Ascending aorta (tissue), 2 donors: ENCODE data around the gene SNX12. TPM values are rescaled to one million over a fixed set of nuclear protein-coding genes. Genes with fewer than 3 reads are reported as not detected.
A peak's percentile ranks its signal among the peaks of the same experiment; 100 is the strongest.

Source experiments
- DNase-seq, 2 donors: peaks; one replicate each; pipeline ENCODE4 v3.0.0-alpha.2; 2019; ENCODE audit warnings: low spot score in 2 of 2
- H3K27ac ChIP-seq, 2 donors: fragments of 200-600 bp; sonication (generic); one replicate each; pipeline ENCODE4 v1.5.1; 2016 to 2017; ENCODE audit warnings: mild to moderate bottlenecking in 1 of 2
- H3K27me3 ChIP-seq: fragments of 200-600 bp; sonication (generic); one replicate; pipeline ENCODE4 v1.5.1; 2017
- H3K36me3 ChIP-seq, 2 donors: fragments of 200-600 bp; sonication (generic); one replicate each; pipeline ENCODE4 v1.5.1; 2016
- H3K4me1 ChIP-seq, 2 donors: fragments of 200-600 bp; sonication (generic); one replicate each; pipeline ENCODE4 v1.5.1; 2016 to 2017; ENCODE audit warnings: mild to moderate bottlenecking in 1 of 2
- H3K4me3 ChIP-seq, 2 donors: fragments of 200-600 bp; sonication (generic); one replicate each; pipeline ENCODE4 v1.5.1; 2016 to 2017; ENCODE audit warnings: mild to moderate bottlenecking in 1 of 2
- H3K9me3 ChIP-seq, 2 donors: fragments of 200-600 bp; sonication (generic); one replicate each; pipeline ENCODE4 v1.5.1; 2016
- intact Hi-C: fragments of 100-400 bp; cut with DNase I; formaldehyde crosslinking; loops from one replicate; pipeline ENCODE4 v1.15.1; 2023
- total RNA-seq: library from RNA; depleted of rRNA; stranded (reverse); fragments of >200 nt; gene quantifications from one replicate; pipeline ENCODE4 v1.1.0, GENCODE V29; 2016
- TF ChIP-seq, protein P1 (sequence below), 3 experiments: fragments of 200-600 bp in 2 of 3; fragments of 450-650 bp in 1 of 3; sonication (generic) in 2 of 3; IDR thresholded peaks; one replicate each; pipeline ENCODE4 v1.5.1; 2016 to 2019; ENCODE audit warnings: antibody characterized with exemption in 3 of 3, mild to moderate bottlenecking in 1 of 3, moderate library complexity in 1 of 3

SNX12 gene
- total RNA-seq, 1 donor from 2014 or later = 31.2 TPM

DNA sequence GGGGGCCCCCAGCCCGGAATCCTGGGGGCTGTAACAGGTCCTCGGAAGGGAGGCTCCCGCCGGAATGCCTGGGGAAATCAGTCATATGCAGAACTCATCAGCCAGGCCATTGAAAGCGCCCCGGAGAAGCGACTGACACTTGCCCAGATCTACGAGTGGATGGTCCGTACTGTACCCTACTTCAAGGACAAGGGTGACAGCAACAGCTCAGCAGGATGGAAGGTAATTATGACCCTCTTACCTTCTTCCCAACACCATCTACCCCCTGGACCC is 28.6 kb upstream of the SNX12 start:
- Histone ChIP-seq H3K4me3 (peak overlapping the region; percentile 55 to 64), H3K36me3 (no peaks in the 10 kb centered on the region), H3K27me3 (no peaks in the 10 kb centered on the region), H3K27ac (no peak overlapping the region), H3K4me1 (peaks cover 0 to 4% of the 10 kb centered on the region in 2 donors), H3K9me3 (no peaks in the 10 kb centered on the region)
- intact Hi-C loops = loop anchor here (1.0 kb wide), 2 partner anchors 22 to 86 kb away; partner anchors contain the start of gene MED12
- DNase-seq = no peak
- TF ChIP-seq, protein P1, sequence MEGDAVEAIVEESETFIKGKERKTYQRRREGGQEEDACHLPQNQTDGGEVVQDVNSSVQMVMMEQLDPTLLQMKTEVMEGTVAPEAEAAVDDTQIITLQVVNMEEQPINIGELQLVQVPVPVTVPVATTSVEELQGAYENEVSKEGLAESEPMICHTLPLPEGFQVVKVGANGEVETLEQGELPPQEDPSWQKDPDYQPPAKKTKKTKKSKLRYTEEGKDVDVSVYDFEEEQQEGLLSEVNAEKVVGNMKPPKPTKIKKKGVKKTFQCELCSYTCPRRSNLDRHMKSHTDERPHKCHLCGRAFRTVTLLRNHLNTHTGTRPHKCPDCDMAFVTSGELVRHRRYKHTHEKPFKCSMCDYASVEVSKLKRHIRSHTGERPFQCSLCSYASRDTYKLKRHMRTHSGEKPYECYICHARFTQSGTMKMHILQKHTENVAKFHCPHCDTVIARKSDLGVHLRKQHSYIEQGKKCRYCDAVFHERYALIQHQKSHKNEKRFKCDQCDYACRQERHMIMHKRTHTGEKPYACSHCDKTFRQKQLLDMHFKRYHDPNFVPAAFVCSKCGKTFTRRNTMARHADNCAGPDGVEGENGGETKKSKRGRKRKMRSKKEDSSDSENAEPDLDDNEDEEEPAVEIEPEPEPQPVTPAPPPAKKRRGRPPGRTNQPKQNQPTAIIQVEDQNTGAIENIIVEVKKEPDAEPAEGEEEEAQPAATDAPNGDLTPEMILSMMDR (IDR thresholded peaks at IDR 0.05) = no peak

DNA sequence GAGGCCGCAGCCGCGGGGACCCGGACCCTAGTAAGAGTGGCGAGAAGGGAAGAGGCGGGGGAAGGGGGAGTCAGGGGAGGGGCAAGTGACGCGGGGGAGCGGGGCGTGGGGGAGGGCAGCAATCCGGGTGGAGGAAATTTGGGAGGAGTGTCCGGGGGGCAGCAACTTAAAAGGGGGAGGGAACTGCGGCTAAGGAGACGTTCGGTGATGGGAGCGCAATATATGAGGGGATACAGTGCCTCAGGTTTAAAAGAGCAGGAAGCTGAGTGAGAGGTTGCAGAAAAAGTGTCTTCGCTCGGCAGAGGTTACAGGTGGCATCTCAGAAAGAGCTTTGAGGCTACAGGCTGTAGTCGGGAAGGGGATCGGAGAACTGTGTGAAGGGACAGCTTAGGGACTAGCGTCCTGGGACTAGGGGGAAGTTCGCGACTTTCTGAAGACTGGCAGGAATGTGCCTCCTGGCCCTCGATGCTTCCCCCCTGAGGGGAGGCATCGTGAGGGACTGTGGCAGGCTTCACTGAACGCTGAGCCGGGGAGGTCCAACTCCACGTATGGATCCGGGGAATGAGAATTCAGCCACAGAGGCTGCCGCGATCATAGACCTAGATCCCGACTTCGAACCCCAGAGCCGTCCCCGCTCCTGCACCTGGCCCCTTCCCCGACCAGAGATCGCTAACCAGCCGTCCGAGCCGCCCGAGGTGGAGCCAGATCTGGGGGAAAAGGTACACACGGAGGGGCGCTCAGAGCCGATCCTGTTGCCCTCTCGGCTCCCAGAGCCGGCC is 28.0 kb upstream of the SNX12 start:
- no peaks in the 10 kb centered on the region for H3K27me3 ChIP-seq
- H3K4me1 ChIP-seq = peaks cover 0 to 4% of the 10 kb centered on the region in 2 donors
- H3K4me3 ChIP-seq = peak overlapping the region; percentile 55 to 64
- DNase-seq = peak in 1 of 2 donors; percentile 75
- no peaks in the 10 kb centered on the region for H3K9me3 ChIP-seq
- peak overlapping the region; percentile 49 to 73 for H3K27ac ChIP-seq
- intact Hi-C loops = loop anchor here (1.0 kb wide), 3 partner anchors 22 to 86 kb away; partner anchors contain the start of genes MED12 and SNX12
- TF ChIP-seq, protein P1 (IDR thresholded peaks at IDR 0.05) = no peak
- no peaks in the 10 kb centered on the region for H3K36me3 ChIP-seq

DNA sequence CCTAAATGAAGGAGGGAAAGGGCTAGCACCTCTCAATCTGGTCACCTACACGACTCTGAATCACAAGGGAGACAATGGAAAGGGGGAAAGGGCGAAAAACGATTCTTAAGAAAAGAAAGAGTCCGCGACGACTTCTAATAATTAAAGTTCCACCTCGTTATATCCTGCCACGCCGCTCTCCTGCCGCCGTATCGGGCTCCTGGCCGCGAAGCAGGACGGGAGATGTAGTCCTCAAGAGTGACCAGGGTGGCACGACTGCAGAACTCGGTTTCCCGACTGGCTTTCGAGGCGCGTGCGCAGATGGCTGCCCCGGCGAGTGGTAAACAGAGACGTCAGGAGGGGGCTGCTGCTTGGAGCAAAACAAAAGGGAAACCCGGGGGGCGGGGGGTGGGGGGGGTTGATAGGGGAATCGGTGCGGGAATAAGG is 27.4 kb upstream of the SNX12 start, which contains the start of gene FOXO4:
Gene FOXO4, plus strand, starts transcription at position 297 of the 426 bp plus-strand sequence. CDS start 678 bp downstream, outside the sequence.
- peak; percentile 74 to 93 for DNase-seq
- intact Hi-C loops = loop anchor here (1.0 kb wide), 1 partner anchor 27 kb away; the partner anchor contains the start of gene SNX12

DNA sequence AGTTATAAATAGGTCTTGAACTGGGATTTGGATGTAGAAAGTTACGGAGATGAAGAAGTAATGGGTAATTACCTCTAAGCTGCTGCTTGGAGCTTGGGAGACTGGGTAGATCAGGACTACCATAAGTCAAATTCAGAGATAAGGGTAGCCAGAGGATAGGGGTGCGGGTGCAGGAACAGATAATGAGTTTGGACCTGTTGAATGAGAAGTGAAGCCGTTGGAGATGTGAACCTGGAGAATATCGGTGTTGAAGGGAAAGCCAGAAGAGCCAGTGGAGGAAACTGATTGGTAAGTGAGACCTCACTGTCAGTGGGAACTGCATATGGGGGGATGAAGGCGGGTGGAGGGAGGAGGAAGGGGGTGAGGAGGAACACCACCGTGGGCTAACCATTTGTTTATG is 26.9 kb upstream of the SNX12 start:
- peak overlapping the region; percentile 55 to 64 for H3K4me3 ChIP-seq
- TF ChIP-seq, protein P1 (IDR thresholded peaks at IDR 0.05) = no peak
- DNase-seq = no peak
- intact Hi-C loops = loop anchor here (1.0 kb wide), 1 partner anchor 27 kb away; the partner anchor contains the start of gene SNX12
- H3K27me3 ChIP-seq = no peaks in the 10 kb centered on the region
- H3K4me1 ChIP-seq = peaks cover 0 to 4% of the 10 kb centered on the region in 2 donors
- no peaks in the 10 kb centered on the region for H3K36me3 ChIP-seq
- no peak overlapping the region for H3K27ac ChIP-seq
- no peaks in the 10 kb centered on the region for H3K9me3 ChIP-seq

More for the DNA sequence above, 27.4 kb upstream of the SNX12 start, which contains the start of gene FOXO4:
- no peaks in the 10 kb centered on the region for H3K36me3 ChIP-seq
- no peaks in the 10 kb centered on the region for H3K27me3 ChIP-seq
- peak within 1 kb of the TSS; percentile 55 to 64 for H3K4me3 ChIP-seq
- H3K4me1 ChIP-seq = peaks cover 0 to 4% of the 10 kb centered on the region in 2 donors
- TF ChIP-seq, protein P1 (IDR thresholded peaks at IDR 0.05) = no peak
- H3K9me3 ChIP-seq = no peaks in the 10 kb centered on the region
- H3K27ac ChIP-seq = peak within 1 kb of the TSS; percentile 49 to 73

DNA sequence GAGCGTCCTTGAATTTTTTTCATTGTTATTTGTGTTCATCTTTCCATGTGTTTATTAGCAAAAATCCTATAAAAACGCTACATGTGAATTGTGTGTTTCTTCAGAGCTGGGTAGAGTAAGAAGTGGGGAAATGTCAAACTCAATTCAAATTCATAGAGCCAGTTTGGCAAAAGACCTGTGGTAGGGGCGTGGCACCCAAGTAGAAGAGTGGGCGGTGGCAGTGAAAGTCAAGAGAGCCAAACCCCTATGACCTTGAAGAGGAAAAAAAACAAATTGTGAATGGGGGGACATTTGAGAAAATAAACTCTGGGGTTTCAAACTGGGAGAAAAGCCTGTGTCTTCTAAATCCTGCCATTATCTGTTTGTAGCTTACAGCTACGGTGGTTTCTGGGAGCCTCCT is 23.1 kb upstream of the SNX12 start:
- intact Hi-C loops = no loop called here
- H3K4me1 ChIP-seq = peaks cover 0 to 4% of the 10 kb centered on the region in 2 donors

More for the DNA sequence above, 23.1 kb upstream of the SNX12 start:
- no peaks in the 10 kb centered on the region for H3K36me3 ChIP-seq
- no peak overlapping the region for H3K27ac ChIP-seq
- no peak overlapping the region for H3K4me3 ChIP-seq
- no peak for DNase-seq
- TF ChIP-seq, protein P1 (IDR thresholded peaks at IDR 0.05) = no peak
- no peaks in the 10 kb centered on the region for H3K9me3 ChIP-seq
- H3K27me3 ChIP-seq = no peaks in the 10 kb centered on the region
